ENCODE data around the gene ST8SIA4. TPM values are rescaled to one million over a fixed set of nuclear protein-coding genes. Genes with fewer than 3 reads are reported as not detected.

ST8SIA4 gene, protein sequence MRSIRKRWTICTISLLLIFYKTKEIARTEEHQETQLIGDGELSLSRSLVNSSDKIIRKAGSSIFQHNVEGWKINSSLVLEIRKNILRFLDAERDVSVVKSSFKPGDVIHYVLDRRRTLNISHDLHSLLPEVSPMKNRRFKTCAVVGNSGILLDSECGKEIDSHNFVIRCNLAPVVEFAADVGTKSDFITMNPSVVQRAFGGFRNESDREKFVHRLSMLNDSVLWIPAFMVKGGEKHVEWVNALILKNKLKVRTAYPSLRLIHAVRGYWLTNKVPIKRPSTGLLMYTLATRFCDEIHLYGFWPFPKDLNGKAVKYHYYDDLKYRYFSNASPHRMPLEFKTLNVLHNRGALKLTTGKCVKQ
- total RNA-seq (2021): not detected in 2 replicates
- long read RNA-seq: 0 reads

DNA sequence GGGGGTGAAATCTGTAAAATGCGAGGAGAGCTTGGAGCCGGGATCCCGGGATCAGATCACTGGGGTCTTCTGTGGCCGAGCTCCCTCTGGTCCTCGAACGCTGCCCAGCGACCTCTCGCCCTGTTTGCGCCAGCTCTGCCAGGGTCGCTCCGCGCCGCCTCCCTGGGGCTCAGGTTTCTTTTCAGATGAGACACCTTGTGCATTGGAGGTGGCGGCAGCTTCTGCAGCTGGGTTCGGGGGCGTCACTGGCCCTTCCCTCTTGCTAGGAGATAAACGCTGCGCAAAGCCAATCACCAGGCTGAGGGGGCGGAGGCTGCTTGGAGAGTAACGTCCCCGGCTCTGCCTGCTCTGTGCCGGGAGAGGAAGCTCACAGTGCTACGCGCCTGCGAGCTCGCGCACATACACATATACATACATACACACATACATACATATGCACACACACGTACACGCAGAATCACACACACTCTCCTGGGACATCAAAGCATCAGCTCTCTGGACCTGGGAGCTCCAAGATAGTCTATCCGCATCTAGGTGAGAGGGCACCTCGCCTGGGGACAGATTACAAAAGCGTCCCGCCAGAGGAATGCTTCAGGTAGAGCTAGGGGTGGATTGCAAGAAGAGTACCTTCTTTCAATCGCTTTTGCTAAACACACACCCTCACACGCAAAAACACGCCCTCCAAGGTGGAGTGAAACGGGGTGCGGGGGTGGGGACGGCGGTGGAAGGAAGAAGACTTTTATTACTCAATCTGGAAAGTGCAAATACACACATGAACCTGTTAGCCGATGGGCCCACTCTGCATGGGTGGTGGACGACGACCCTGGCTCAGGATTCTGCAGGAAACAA lies at the start of gene ST8SIA4:
TSS of gene ST8SIA4 (minus strand) at position 244 of the 849 bp plus-strand sequence. CDS start 327 bp downstream, outside the sequence.
- no peaks in the 10 kb centered on the region; a peak in 1 of 7 replicates for H3K36me3 Mint-ChIP-seq (ENCODE audit: insufficient read depth in 1 of 3, low read depth in 3 of 3)

More for the DNA sequence above, at the start of gene ST8SIA4:
- Mint-ChIP-seq H3K9me3 (no peaks in the 10 kb centered on the region; a peak in 1 of 5 replicates), H3K27me3 (ENCODE audit: low read depth) (peaks cover 94% of the 10 kb centered on the region), H3K4me3 (peak within 1 kb of the TSS; percentile 70 to 91), H3K4me1 (peaks cover 34 to 36% of the 10 kb centered on the region in 2 experiments), H3K27ac (no peak within 1 kb of the TSS)
- Histone ChIP-seq H3K4me2 (ENCODE audit: insufficient read depth, insufficient read length, low read length) (peak within 1 kb of the TSS; percentile 99), H3K79me1 (ENCODE audit: insufficient read depth, low read depth, low read length, poor library complexity, severe bottlenecking) (no peaks in the 10 kb centered on the region), H2BK12ac (ENCODE audit: insufficient read length, low read depth, low read length) (no peak within 1 kb of the TSS), H3K14ac (ENCODE audit: insufficient read depth, low read length) (no peak within 1 kb of the TSS), H2AFZ (ENCODE audit: low read length) (peak within 1 kb of the TSS; percentile 80), H2AK5ac (ENCODE audit: insufficient read length, low read length) (no peak within 1 kb of the TSS), H3K18ac (ENCODE audit: insufficient read length, low read depth, low read length) (no peak within 1 kb of the TSS), H3K9ac (ENCODE audit: extremely low read depth, insufficient read length, low read length) (no peak within 1 kb of the TSS), H4K8ac (replicated peaks; ENCODE audit: insufficient read length, low read depth, low read length) (no peak within 1 kb of the TSS), H2BK120ac (ENCODE audit: low read depth, low read length, poor library complexity, severe bottlenecking) (no peak within 1 kb of the TSS), H3K4ac (ENCODE audit: low read depth, low read length) (no peak within 1 kb of the TSS), H2BK5ac (ENCODE audit: insufficient read length, low read length) (no peak within 1 kb of the TSS), H3K56ac (ENCODE audit: insufficient read length, low read depth, low read length) (no peak within 1 kb of the TSS), H4K91ac (ENCODE audit: insufficient read length, low read depth, low read length) (no peak within 1 kb of the TSS), H3K23ac (ENCODE audit: insufficient read length, low read depth, low read length) (no peak within 1 kb of the TSS), H3K9me3 (ENCODE audit: control insufficient read depth, low read depth, low read length) (no peaks in the 10 kb centered on the region), H3K23me2 (ENCODE audit: insufficient read length, low read depth, low read length, poor library complexity, severe bottlenecking) (peaks cover 16% of the 10 kb centered on the region), H3K79me2 (ENCODE audit: insufficient read depth, low read length) (no peaks in the 10 kb centered on the region), H2BK20ac (ENCODE audit: low read depth, low read length, poor library complexity, severe bottlenecking) (no peak within 1 kb of the TSS), H3K27ac (ENCODE audit: insufficient read length, low read depth, low read length) (no peak within 1 kb of the TSS), H4K5ac (ENCODE audit: insufficient read length, low read depth, low read length) (no peak within 1 kb of the TSS), H4K20me1 (ENCODE audit: control insufficient read depth, insufficient read depth, insufficient read length) (no peaks in the 10 kb centered on the region), H2BK15ac (ENCODE audit: low read depth, low read length) (no peak within 1 kb of the TSS), H3T11ph (ENCODE audit: low read length) (no peak within 1 kb of the TSS), H3K27me3 (ENCODE audit: insufficient read depth, low read length) (peaks cover 40% of the 10 kb centered on the region), H3K4me1 (ENCODE audit: insufficient read depth, low read length) (peaks cover 2% of the 10 kb centered on the region; the same call in 1 of the 2 replicates)
- no CpG with 5 or more reads among the region's 43 CpGs for WGBS (ENCODE audit: extremely low coverage, insufficient read length, low lambda C conversion rate)
- TF ChIP-seq, protein P1, sequence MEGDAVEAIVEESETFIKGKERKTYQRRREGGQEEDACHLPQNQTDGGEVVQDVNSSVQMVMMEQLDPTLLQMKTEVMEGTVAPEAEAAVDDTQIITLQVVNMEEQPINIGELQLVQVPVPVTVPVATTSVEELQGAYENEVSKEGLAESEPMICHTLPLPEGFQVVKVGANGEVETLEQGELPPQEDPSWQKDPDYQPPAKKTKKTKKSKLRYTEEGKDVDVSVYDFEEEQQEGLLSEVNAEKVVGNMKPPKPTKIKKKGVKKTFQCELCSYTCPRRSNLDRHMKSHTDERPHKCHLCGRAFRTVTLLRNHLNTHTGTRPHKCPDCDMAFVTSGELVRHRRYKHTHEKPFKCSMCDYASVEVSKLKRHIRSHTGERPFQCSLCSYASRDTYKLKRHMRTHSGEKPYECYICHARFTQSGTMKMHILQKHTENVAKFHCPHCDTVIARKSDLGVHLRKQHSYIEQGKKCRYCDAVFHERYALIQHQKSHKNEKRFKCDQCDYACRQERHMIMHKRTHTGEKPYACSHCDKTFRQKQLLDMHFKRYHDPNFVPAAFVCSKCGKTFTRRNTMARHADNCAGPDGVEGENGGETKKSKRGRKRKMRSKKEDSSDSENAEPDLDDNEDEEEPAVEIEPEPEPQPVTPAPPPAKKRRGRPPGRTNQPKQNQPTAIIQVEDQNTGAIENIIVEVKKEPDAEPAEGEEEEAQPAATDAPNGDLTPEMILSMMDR (conservative IDR thresholded peaks at IDR 0.05): no peak
- peak; percentile 93 for DNase-seq
